ENCODE measurements around the gene MPDZ. TPM values are rescaled to one million over a fixed set of nuclear protein-coding genes. Genes with fewer than 3 reads are reported as not detected.
A peak's percentile ranks its signal among the peaks of the same experiment; 100 is the strongest.

Gene MPDZ
- total RNA-seq, 1 donor from 2014 or later = 97.0 TPM

DNA sequence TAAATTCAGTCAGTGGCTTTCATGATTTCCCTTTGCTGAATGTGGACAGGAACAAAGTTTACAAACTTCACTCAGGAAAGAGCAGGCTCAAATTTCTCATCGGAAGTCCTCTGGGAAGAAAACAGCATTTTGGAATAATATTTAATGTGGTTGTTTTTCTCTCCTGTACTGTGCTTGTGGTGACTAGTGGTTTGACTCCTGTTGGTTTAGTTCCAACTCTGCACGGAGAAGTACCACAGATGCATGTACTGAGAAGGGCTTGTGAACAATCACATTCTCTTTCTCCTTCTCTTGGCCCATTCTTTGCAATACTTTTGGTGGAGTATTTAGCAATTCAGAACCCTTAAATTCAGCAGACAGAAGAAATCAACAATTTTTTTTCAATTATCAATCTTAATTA lies 13.3 kb downstream of the MPDZ start:
- Mint-ChIP-seq H3K27ac (ENCODE audit: unreplicated experiment) (peak overlapping the region; percentile 38), H3K36me3 (ENCODE audit: low read depth, unreplicated experiment) (peaks cover 5% of the 10 kb centered on the region), H3K9me3 (ENCODE audit: unreplicated experiment) (no peaks in the 10 kb centered on the region), H3K4me3 (ENCODE audit: unreplicated experiment) (no peak overlapping the region), H3K4me1 (ENCODE audit: unreplicated experiment) (peaks cover 58% of the 10 kb centered on the region), H3K27me3 (ENCODE audit: unreplicated experiment) (no peaks in the 10 kb centered on the region)
- TF ChIP-seq, protein P1, sequence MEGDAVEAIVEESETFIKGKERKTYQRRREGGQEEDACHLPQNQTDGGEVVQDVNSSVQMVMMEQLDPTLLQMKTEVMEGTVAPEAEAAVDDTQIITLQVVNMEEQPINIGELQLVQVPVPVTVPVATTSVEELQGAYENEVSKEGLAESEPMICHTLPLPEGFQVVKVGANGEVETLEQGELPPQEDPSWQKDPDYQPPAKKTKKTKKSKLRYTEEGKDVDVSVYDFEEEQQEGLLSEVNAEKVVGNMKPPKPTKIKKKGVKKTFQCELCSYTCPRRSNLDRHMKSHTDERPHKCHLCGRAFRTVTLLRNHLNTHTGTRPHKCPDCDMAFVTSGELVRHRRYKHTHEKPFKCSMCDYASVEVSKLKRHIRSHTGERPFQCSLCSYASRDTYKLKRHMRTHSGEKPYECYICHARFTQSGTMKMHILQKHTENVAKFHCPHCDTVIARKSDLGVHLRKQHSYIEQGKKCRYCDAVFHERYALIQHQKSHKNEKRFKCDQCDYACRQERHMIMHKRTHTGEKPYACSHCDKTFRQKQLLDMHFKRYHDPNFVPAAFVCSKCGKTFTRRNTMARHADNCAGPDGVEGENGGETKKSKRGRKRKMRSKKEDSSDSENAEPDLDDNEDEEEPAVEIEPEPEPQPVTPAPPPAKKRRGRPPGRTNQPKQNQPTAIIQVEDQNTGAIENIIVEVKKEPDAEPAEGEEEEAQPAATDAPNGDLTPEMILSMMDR (IDR thresholded peaks at IDR 0.05; ENCODE audit: unreplicated experiment) = no peak
- DNase-seq (ENCODE audit: low spot score) = no peak

DNA sequence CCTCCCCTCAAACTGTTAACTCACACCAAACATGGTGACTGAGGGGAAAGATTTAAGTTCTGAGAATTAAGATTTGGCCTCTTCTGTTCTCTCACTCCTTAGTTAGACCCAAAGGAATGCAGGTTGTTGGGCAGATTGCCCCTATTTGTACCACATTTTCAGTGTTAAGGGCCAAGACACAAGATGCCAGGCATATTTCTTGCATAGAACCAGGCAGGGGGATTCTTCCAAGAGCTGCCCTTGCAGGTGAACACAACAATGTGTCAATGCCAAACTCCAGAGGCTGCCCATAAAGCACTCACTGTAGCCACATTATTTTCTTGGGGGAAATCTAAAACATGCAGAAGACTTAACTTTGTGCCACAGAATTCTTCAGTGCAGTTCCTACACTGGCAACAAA lies 14.7 kb downstream of the MPDZ start:
- peaks cover 54% of the 10 kb centered on the region for H3K4me1 Mint-ChIP-seq (ENCODE audit: unreplicated experiment)
- DNase-seq (ENCODE audit: low spot score) = no peak

DNA sequence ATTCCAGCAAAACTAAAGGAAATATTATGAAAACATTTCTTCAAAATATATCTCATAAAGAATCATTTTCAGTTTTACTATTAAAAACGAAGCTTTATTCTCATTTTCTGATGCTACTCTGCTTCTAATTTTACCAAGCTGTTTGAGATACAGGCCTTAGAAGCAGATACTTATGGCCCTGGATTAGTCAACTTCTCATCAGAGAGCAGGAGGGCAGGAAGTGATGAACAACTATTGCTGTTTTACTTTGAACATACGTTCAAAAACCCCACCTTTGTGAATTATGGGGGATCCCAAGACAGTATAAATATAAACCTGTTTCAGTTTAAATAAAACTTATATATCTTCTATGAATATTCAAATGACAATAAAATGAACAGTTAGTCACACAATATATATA lies 16.0 kb downstream of the MPDZ start:
- Mint-ChIP-seq H3K36me3 (ENCODE audit: low read depth, unreplicated experiment) (peaks cover 8% of the 10 kb centered on the region), H3K4me1 (ENCODE audit: unreplicated experiment) (peaks cover 49% of the 10 kb centered on the region), H3K9me3 (ENCODE audit: unreplicated experiment) (no peaks in the 10 kb centered on the region), H3K27me3 (ENCODE audit: unreplicated experiment) (peaks cover 2% of the 10 kb centered on the region), H3K4me3 (ENCODE audit: unreplicated experiment) (no peak overlapping the region), H3K27ac (ENCODE audit: unreplicated experiment) (no peak overlapping the region)
- TF ChIP-seq, protein P1 (IDR thresholded peaks at IDR 0.05; ENCODE audit: unreplicated experiment) = no peak
- no peak for DNase-seq (ENCODE audit: low spot score)

More for the DNA sequence above, 14.7 kb downstream of the MPDZ start:
- TF ChIP-seq, protein P1 (IDR thresholded peaks at IDR 0.05; ENCODE audit: unreplicated experiment) = no peak
- Mint-ChIP-seq H3K27ac (ENCODE audit: unreplicated experiment) (no peak overlapping the region), H3K36me3 (ENCODE audit: low read depth, unreplicated experiment) (peaks cover 8% of the 10 kb centered on the region), H3K4me3 (ENCODE audit: unreplicated experiment) (no peak overlapping the region), H3K9me3 (ENCODE audit: unreplicated experiment) (no peaks in the 10 kb centered on the region), H3K27me3 (ENCODE audit: unreplicated experiment) (peaks cover 2% of the 10 kb centered on the region)

DNA sequence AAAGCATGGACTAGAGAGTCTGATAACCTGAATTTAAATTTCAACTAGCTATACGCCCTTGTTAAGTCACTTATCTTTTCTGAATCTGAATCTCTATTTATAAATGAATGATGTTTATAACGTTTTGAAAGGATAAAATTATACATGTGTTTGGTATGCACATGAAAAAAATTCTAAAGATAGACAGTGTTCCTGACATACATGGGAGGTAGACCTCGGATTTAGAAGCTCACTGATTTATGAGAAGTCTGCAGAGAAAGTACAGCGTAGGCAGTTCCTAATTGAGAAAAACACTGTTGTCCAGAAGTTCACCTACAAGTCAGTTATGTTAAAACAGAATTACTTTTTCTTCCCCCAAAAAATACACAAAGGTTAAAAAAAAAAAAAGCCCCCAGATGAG lies 26.6 kb downstream of the MPDZ start:
- peaks cover 21% of the 10 kb centered on the region for H3K36me3 Mint-ChIP-seq (ENCODE audit: low read depth, unreplicated experiment)
- no peak for DNase-seq (ENCODE audit: low spot score)
- H3K4me1 Mint-ChIP-seq (ENCODE audit: unreplicated experiment) = peaks cover 3% of the 10 kb centered on the region
- H3K27ac Mint-ChIP-seq (ENCODE audit: unreplicated experiment) = no peak overlapping the region
- no peaks in the 10 kb centered on the region for H3K9me3 Mint-ChIP-seq (ENCODE audit: unreplicated experiment)
- TF ChIP-seq, protein P1 (IDR thresholded peaks at IDR 0.05; ENCODE audit: unreplicated experiment) = no peak
- peaks cover 3% of the 10 kb centered on the region for H3K27me3 Mint-ChIP-seq (ENCODE audit: unreplicated experiment)
- no peak overlapping the region for H3K4me3 Mint-ChIP-seq (ENCODE audit: unreplicated experiment)

DNA sequence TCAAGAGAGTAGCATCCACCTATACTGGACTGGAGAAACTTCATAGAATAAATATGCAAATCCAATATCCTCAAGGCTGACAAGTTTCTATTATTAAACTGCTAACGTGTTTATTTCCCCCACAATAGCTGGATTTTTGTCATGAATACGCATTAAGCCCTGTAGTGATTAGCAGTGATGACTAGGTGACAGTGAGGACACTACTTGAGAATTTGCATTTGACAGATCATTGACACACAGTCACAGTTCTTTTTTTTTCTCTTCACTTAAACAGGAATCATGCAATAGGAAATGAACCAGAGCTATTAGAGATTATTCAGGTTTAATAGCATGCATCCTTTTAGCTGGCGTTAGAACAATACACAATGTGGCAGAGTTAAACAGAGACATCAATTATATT lies 35.3 kb downstream of the MPDZ start:
- Mint-ChIP-seq H3K27ac (ENCODE audit: unreplicated experiment) (peak overlapping the region; percentile 77), H3K4me1 (ENCODE audit: unreplicated experiment) (no peaks in the 10 kb centered on the region), H3K4me3 (ENCODE audit: unreplicated experiment) (no peak overlapping the region), H3K9me3 (ENCODE audit: unreplicated experiment) (no peaks in the 10 kb centered on the region), H3K36me3 (ENCODE audit: low read depth, unreplicated experiment) (peaks cover 13% of the 10 kb centered on the region), H3K27me3 (ENCODE audit: unreplicated experiment) (no peaks in the 10 kb centered on the region)
- TF ChIP-seq, protein P1 (IDR thresholded peaks at IDR 0.05; ENCODE audit: unreplicated experiment) = no peak
- DNase-seq (ENCODE audit: low spot score) = no peak
